Measurements from ENCODE around the gene TMEM196. TPM values are rescaled to one million over a fixed set of nuclear protein-coding genes. Genes with fewer than 3 reads are reported as not detected.

The TMEM196 gene
- total and polyA plus RNA-seq, 8 donors: 0.07 to 0.25 (median 0.09) TPM; not detected in 4

DNA sequence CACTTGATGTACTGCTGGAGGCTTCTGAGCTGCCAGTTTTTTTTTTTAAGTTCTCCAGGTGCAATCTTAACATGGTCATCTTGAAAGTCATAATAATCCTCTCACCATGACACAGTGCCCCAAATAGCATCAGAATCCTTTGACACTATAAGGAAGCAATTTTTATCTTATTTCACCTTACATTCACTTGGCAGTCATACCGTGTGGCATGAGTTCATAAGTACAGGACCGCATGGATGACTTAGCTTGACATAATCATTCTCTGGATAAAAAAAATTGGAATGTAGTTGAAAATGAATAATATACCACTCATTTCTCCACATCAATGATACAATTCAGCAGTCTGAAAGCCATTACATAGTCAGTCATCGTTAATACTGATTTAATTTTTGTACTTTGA is 25.6 kb upstream of the TMEM196 start:
- no peaks in the 10 kb centered on the region for H3K9me3 ChIP-seq
- H3K27ac ChIP-seq: no peak overlapping the region
- H3K27me3 ChIP-seq: no peaks in the 10 kb centered on the region
- no peaks in the 10 kb centered on the region for H3K36me3 ChIP-seq
- no peak for ATAC-seq
- no peak for DNase-seq
- TF ChIP-seq, protein P1, sequence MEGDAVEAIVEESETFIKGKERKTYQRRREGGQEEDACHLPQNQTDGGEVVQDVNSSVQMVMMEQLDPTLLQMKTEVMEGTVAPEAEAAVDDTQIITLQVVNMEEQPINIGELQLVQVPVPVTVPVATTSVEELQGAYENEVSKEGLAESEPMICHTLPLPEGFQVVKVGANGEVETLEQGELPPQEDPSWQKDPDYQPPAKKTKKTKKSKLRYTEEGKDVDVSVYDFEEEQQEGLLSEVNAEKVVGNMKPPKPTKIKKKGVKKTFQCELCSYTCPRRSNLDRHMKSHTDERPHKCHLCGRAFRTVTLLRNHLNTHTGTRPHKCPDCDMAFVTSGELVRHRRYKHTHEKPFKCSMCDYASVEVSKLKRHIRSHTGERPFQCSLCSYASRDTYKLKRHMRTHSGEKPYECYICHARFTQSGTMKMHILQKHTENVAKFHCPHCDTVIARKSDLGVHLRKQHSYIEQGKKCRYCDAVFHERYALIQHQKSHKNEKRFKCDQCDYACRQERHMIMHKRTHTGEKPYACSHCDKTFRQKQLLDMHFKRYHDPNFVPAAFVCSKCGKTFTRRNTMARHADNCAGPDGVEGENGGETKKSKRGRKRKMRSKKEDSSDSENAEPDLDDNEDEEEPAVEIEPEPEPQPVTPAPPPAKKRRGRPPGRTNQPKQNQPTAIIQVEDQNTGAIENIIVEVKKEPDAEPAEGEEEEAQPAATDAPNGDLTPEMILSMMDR (IDR thresholded peaks at IDR 0.05): no peak
- no peak overlapping the region for H3K4me3 ChIP-seq
- no peaks in the 10 kb centered on the region for H3K4me1 ChIP-seq
- intact Hi-C loops (cut with DNase I): no loop called here

DNA sequence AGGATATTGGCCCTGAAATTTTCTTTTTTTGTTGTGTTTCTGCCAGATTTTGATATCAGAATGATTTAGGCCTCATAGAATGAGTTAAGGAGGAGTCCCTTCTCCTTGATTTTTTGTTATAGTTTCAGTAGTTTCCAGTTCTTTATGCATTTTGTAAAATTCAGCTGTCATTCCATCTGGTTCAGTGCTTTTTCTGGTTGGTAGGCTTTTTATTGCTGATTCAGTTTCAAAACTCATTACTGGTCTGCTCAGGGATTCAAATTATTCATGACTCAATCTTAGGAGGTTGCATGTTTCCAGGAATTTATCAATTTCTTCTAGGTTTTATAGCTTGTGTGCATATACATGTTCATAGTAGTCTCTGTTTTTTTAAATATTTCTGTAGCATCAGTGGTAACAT is 10.1 kb upstream of the TMEM196 start:
- DNase-seq (no peak), ATAC-seq (no peak)
- H3K27ac ChIP-seq: no peak overlapping the region
- TF ChIP-seq, protein P1 (IDR thresholded peaks at IDR 0.05): no peak
- no peak overlapping the region for H3K4me3 ChIP-seq
- H3K27me3 ChIP-seq: no peaks in the 10 kb centered on the region
- intact Hi-C loops (cut with DNase I): no loop called here
- no peaks in the 10 kb centered on the region for H3K4me1 ChIP-seq
- peaks cover 0 to 7% of the 10 kb centered on the region in 2 donors for H3K9me3 ChIP-seq
- H3K36me3 ChIP-seq: no peaks in the 10 kb centered on the region

GRCh38 chr7:19776981-19777380 is 3.6 kb upstream of the TMEM196 start:
- intact Hi-C loops (cut with DNase I): no loop called here
- TF ChIP-seq, protein P1 (IDR thresholded peaks at IDR 0.05): no peak
- no peak for DNase-seq

DNA sequence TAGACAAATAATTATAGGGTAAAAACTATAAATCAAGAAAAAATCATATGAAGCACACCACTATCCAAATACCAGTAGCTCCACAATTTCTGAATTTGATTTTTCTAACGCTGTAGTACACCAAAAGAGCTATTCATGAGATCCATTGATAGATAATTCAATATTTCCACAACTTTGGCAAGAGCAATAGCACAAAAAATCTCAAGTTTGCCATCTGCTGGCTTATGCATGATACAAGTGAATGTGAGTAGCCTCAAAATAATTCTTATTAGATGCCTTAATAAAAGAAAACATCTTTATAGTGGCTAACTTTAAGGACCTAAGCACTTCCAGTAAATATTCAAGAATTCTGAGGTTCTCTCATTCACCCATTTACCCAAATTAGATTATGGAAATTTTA is 2.2 kb upstream of the TMEM196 start:
- intact Hi-C loops (cut with DNase I): no loop called here
- H3K27ac ChIP-seq: no peak overlapping the region
- no peaks in the 10 kb centered on the region for H3K4me1 ChIP-seq
- no peaks in the 10 kb centered on the region for H3K9me3 ChIP-seq
- TF ChIP-seq, protein P1 (IDR thresholded peaks at IDR 0.05): no peak
- no peak overlapping the region for H3K4me3 ChIP-seq
- no peaks in the 10 kb centered on the region for H3K36me3 ChIP-seq
- DNase-seq (no peak), ATAC-seq (no peak)
- peaks cover 29 to 51% of the 10 kb centered on the region in 2 donors for H3K27me3 ChIP-seq

More at GRCh38 chr7:19776981-19777380, 3.6 kb upstream of the TMEM196 start:
- Histone ChIP-seq H3K27ac (no peak overlapping the region), H3K36me3 (no peaks in the 10 kb centered on the region), H3K9me3 (no peaks in the 10 kb centered on the region), H3K4me1 (no peaks in the 10 kb centered on the region), H3K27me3 (peaks cover 23 to 37% of the 10 kb centered on the region in 2 donors), H3K4me3 (no peak overlapping the region)
- no peak for ATAC-seq

DNA sequence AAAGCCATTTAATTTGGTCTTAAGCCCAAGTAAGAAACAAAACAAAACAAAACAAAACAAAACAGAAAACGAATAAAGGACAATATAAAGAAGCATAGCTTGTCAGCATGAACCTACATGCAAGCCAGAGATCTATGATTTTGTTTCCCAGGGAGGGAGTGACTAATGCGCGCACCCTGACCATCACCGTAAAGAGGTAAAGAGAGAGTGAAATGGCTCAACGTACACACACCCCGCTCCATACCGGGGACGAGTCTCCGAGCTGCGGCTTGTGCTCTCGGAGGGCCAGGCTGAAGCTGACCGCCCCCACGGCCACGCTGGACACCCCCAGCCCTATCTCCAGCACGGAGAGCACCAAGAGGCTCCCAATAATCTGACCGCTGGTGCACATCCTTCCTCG is 1.1 kb downstream of the TMEM196 start:
- no peak for ATAC-seq
- no peak overlapping the region for H3K27ac ChIP-seq
- H3K4me1 ChIP-seq: no peaks in the 10 kb centered on the region
- H3K27me3 ChIP-seq: peaks cover 29 to 60% of the 10 kb centered on the region in 2 donors
- TF ChIP-seq, protein P1 (IDR thresholded peaks at IDR 0.05): no peak
- no peaks in the 10 kb centered on the region for H3K9me3 ChIP-seq
- no peak for DNase-seq
- H3K36me3 ChIP-seq: no peaks in the 10 kb centered on the region
- intact Hi-C loops (cut with DNase I): no loop called here
- no peak overlapping the region for H3K4me3 ChIP-seq
